GM12801 (cell line): ENCODE measurements around the gene EDN2.

Source experiments
- CTCF ChIP-seq: IDR thresholded peaks from one replicate; pipeline ENCODE4 v1.5.1; 2011; ENCODE audit warnings: control low read depth; ENCODE audit not compliant: insufficient read length; ENCODE audit errors: extremely low read depth

The EDN2 gene

GRCh38 chr1:41437011-41437355, 47.5 kb downstream of the EDN2 start:
- TF ChIP-seq CTCF: no peak

- TF ChIP-seq CTCF: no peak
Measured at GRCh38 chr1:41436281-41437010, 48.0 kb downstream of the EDN2 start.

GRCh38 chr1:41435570-41436178, 48.8 kb downstream of the EDN2 start:
- no peak for TF ChIP-seq CTCF

GRCh38 chr1:41434748-41435449, 49.6 kb downstream of the EDN2 start:
- no peak for TF ChIP-seq CTCF

GRCh38 chr1:41434306-41434705, 50.2 kb downstream of the EDN2 start:
- TF ChIP-seq CTCF: no peak

- TF ChIP-seq CTCF: no peak
Measured at GRCh38 chr1:41433501-41433900, 51.0 kb downstream of the EDN2 start.

GRCh38 chr1:41432481-41433280, 51.8 kb downstream of the EDN2 start:
- no peak for TF ChIP-seq CTCF
